Measurements from ENCODE around the gene TRIM17. TPM values are rescaled to one million over a fixed set of nuclear protein-coding genes. Genes with fewer than 3 reads are reported as not detected.

TRIM17 gene
- total and polyA plus RNA-seq, 2 of the 13 experiments (the other 11 are each of a cell fraction or from before 2014, with no cell fraction given) = 0.32 to 0.64 TPM

GRCh38 chr1:228416217-228416933, at the start of gene TRIM17 (continued):
- TF ChIP-seq E2F5 (CRISPR knock-in tag; conservative IDR thresholded peaks at IDR 0.05) = no peak
- TF ChIP-seq ZEB1 (IDR thresholded peaks at IDR 0.05; ENCODE audit: insufficient replicate concordance, low read depth) = no peak
- TF ChIP-seq STAG1 (CRISPR knock-in tag; IDR thresholded peaks at IDR 0.05) = no peak
- no peak for TF ChIP-seq ZSCAN25 (CRISPR knock-in tag; IDR thresholded peaks at IDR 0.05)
- TF ChIP-seq, protein P1, sequence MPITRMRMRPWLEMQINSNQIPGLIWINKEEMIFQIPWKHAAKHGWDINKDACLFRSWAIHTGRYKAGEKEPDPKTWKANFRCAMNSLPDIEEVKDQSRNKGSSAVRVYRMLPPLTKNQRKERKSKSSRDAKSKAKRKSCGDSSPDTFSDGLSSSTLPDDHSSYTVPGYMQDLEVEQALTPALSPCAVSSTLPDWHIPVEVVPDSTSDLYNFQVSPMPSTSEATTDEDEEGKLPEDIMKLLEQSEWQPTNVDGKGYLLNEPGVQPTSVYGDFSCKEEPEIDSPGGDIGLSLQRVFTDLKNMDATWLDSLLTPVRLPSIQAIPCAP (CRISPR knock-in tag; IDR thresholded peaks at IDR 0.05; ENCODE audit: low read depth) = no peak
- TF ChIP-seq GABPB1 (CRISPR knock-in tag; IDR thresholded peaks at IDR 0.05) = peak; percentile 47; the same call in 1 of the 2 replicates
- no peak for TF ChIP-seq ZNF589 (CRISPR knock-in tag; conservative IDR thresholded peaks at IDR 0.05)
- no peak for TF ChIP-seq RBM22 (optimal IDR thresholded peaks at IDR 0.05; ENCODE audit: low read length)
- no peak for TF ChIP-seq ELF4 (CRISPR knock-in tag; IDR thresholded peaks at IDR 0.05; ENCODE audit: borderline replicate concordance)
- no peak for TF ChIP-seq ZNF143 (CRISPR knock-in tag; IDR thresholded peaks at IDR 0.05)
- no peak for TF ChIP-seq ETV6 (CRISPR knock-in tag; conservative IDR thresholded peaks at IDR 0.05)
- no peak for TF ChIP-seq DRAP1 (CRISPR knock-in tag; IDR thresholded peaks at IDR 0.05)
- no peak for TF ChIP-seq ZSCAN20 (CRISPR knock-in tag; IDR thresholded peaks at IDR 0.05; ENCODE audit: borderline replicate concordance)
- TF ChIP-seq NFIC (IDR thresholded peaks at IDR 0.05; ENCODE audit: low read length) = no peak
- TF ChIP-seq ARNT (IDR thresholded peaks at IDR 0.05) = no peak
- no peak for TF ChIP-seq POGZ (CRISPR knock-in tag; IDR thresholded peaks at IDR 0.05)
- TF ChIP-seq ZNF768 (CRISPR knock-in tag; IDR thresholded peaks at IDR 0.05) = peak; percentile 13; the same call in 1 of the 2 replicates
- 0 out of 2 replicates have a peak, but pooled peaks have one; percentile 51 for TF ChIP-seq ZNF547 (CRISPR knock-in tag; IDR thresholded peaks at IDR 0.05)
- TF ChIP-seq ZNF607 (CRISPR knock-in tag; IDR thresholded peaks at IDR 0.05; ENCODE audit: borderline replicate concordance) = no peak
- no peak for TF ChIP-seq THAP9 (CRISPR knock-in tag; IDR thresholded peaks at IDR 0.05; ENCODE audit: borderline replicate concordance)
- no peak for TF ChIP-seq NR2F6 (IDR thresholded peaks at IDR 0.05)
- TF ChIP-seq NR2F6 (CRISPR knock-in tag; IDR thresholded peaks at IDR 0.05) = no peak
- no peak for TF ChIP-seq JUNB (CRISPR knock-in tag; IDR thresholded peaks at IDR 0.05; ENCODE audit: borderline replicate concordance)
- TF ChIP-seq SCMH1 (CRISPR knock-in tag; IDR thresholded peaks at IDR 0.05; ENCODE audit: borderline replicate concordance) = no peak
- peak; percentile 34; the same call in 1 of the 2 replicates for TF ChIP-seq ZFP91 (CRISPR knock-in tag; IDR thresholded peaks at IDR 0.05; ENCODE audit: borderline replicate concordance)
